Immature natural killer cell (primary cell): Measurements from ENCODE around the gene NEBL. TPM values are rescaled to one million over a fixed set of nuclear protein-coding genes. Genes with fewer than 3 reads are reported as not detected.
A peak's percentile ranks its signal among the peaks of the same experiment; 100 is the strongest.

ENCODE experiments used
- DNase-seq, 3 donors: peaks; one replicate each; pipeline ENCODE4 v3.0.0; 2022; ENCODE audit warnings: mixed read lengths in 1 of 3
- H3K27ac Mint-ChIP-seq, 6 donors: one replicate each; pipeline ENCODE4 v1.8.0; 2020; ENCODE audit warnings: mixed read lengths in 6 of 6, mild to moderate bottlenecking in 5 of 6, inconsistent platforms in 4 of 6, moderate library complexity in 3 of 6
- H3K27me3 Mint-ChIP-seq, 3 donors: one replicate each; pipeline ENCODE4 v1.8.0; 2020 to 2021; ENCODE audit warnings: low read depth in 3 of 3, mild to moderate bottlenecking in 3 of 3, mixed read lengths in 3 of 3, moderate library complexity in 3 of 3, inconsistent platforms in 1 of 3
- H3K36me3 Mint-ChIP-seq, 3 donors: one replicate each; pipeline ENCODE4 v1.8.0; 2020; ENCODE audit warnings: mixed read lengths in 3 of 3, inconsistent platforms in 2 of 3, mild to moderate bottlenecking in 2 of 3
- H3K4me1 Mint-ChIP-seq, 2 donors: one replicate each; pipeline ENCODE4 v1.8.0; 2020; ENCODE audit warnings: inconsistent platforms in 2 of 2, mild to moderate bottlenecking in 2 of 2, mixed read lengths in 2 of 2, moderate library complexity in 1 of 2
- H3K4me3 Mint-ChIP-seq, 5 donors: one replicate each; pipeline ENCODE4 v1.8.0; 2020; ENCODE audit warnings: mild to moderate bottlenecking in 5 of 5, mixed read lengths in 5 of 5, inconsistent platforms in 3 of 5, moderate library complexity in 3 of 5
- H3K9me3 Mint-ChIP-seq, 6 donors: one replicate each; pipeline ENCODE4 v1.8.0; 2020; ENCODE audit warnings: mild to moderate bottlenecking in 6 of 6, mixed read lengths in 6 of 6, inconsistent platforms in 4 of 6, moderate library complexity in 3 of 6
- polyA plus RNA-seq, 3 donors: library from polyadenylated mRNA; unstranded; fragments of 300-500 nt; fragmentation: Illumina TruSeq; gene quantifications; one replicate each; pipeline ENCODE4 v1.2.3, GENCODE V29; 2021

The NEBL gene
- polyA plus RNA-seq, 3 donors from 2014 or later: not detected

DNA sequence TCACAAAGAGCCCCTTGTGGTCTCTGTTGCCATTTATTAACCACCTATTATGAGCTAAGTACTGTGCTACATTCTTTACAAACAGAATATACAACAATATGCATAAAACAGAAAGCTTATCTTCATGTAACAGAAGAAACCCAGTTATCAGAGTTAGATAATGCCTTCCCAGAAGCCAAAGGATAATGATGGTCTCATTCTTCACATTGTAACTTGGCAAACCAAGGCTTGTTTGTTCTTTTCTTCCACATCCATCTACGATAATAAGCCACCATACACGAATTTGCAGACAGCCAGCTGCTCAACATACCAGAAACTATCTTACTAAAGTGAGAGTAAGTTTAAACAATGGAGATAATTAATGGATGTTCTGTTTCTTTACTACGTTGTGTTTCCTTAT lies 127.6 kb downstream of the NEBL start:
- H3K4me1 Mint-ChIP-seq: peaks cover 30 to 33% of the 10 kb centered on the region in 2 donors
- no peak overlapping the region for H3K27ac Mint-ChIP-seq
- peaks cover 0 to 2% (median 0%) of the 10 kb centered on the region in 3 donors for H3K27me3 Mint-ChIP-seq
- DNase-seq: no peak
- peaks cover 0 to 4% (median 0%) of the 10 kb centered on the region in 6 donors for H3K9me3 Mint-ChIP-seq
- no peaks in the 10 kb centered on the region for H3K36me3 Mint-ChIP-seq
- no peak overlapping the region for H3K4me3 Mint-ChIP-seq

DNA sequence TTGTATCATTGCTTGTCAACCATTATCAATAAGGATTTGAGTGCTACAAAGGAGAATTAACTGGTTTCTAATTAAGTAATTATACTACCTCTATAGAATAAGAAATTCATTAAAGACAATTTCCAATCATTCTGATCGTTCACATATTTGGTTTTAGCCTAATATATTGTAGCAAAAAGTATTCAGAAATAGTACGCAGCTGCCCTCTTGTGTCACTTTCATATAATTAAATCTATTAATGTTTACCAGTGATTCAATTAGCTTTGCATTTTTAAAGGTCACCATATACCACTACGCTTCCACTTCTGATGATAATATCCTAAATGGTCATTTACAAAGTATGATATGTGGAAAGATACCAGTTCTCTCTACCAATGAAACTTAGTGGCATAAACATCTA lies 128.3 kb downstream of the NEBL start:
- Mint-ChIP-seq H3K4me1 (peaks cover 30 to 33% of the 10 kb centered on the region in 2 donors), H3K9me3 (peaks cover 0 to 5% (median 0%) of the 10 kb centered on the region in 6 donors), H3K36me3 (no peaks in the 10 kb centered on the region), H3K27ac (peak overlapping the region in 1 of 6 donors; percentile 15), H3K4me3 (no peak overlapping the region), H3K27me3 (no peaks in the 10 kb centered on the region)
- peak; percentile 14 to 37 (median 27) for DNase-seq

DNA sequence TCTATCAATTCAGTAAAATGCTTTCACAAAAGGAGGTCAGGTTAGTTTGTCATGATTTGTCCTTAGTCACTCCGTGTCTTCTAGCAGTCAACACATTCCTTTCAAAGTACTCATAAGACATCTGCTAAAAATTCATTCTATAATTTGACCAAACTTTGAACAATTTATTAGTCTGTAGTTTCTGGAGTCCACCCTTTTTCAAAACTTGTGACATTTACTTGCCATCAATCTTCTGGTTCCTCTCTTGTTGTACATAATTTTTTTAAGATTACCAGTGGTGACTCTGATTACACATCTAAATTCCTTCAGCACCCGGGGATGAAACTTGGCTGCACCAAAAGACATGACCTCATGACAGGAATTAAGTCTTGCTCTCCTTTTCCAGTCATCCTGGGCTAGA lies 130.1 kb downstream of the NEBL start:
- no peak for DNase-seq
- Mint-ChIP-seq H3K9me3 (peaks cover 0 to 6% (median 0%) of the 10 kb centered on the region in 6 donors), H3K36me3 (peaks cover 0 to 5% (median 0%) of the 10 kb centered on the region in 3 donors), H3K4me3 (no peak overlapping the region), H3K27me3 (peaks cover 0 to 2% (median 0%) of the 10 kb centered on the region in 3 donors), H3K27ac (no peak overlapping the region), H3K4me1 (peaks cover 30 to 33% of the 10 kb centered on the region in 2 donors)

DNA sequence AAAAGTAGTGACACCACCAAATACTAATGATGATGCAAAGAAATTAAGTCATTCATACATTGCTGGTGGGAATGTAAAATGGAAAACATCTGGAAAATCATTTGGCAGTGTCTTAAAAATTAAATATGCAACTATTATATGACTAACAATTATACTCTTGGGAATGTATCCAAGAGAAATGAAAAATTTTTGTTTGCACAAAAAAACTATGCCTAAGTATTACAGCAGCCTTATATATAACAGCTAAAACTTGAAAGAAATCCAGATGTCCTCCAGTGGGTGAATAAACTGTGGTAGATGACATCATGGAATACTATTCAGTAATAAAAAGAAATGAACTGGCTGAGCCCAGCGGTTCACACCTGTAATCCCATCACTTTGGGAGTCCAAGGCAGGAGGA lies 132.0 kb downstream of the NEBL start:
- peaks cover 0 to 8% (median 0%) of the 10 kb centered on the region in 6 donors for H3K9me3 Mint-ChIP-seq
- H3K4me1 Mint-ChIP-seq: peaks cover 30 to 52% of the 10 kb centered on the region in 2 donors
- peaks cover 1 to 3% (median 2%) of the 10 kb centered on the region in 3 donors for H3K27me3 Mint-ChIP-seq
- H3K27ac Mint-ChIP-seq: no peak overlapping the region
- DNase-seq: no peak
- peaks cover 0 to 5% (median 0%) of the 10 kb centered on the region in 3 donors for H3K36me3 Mint-ChIP-seq
- no peak overlapping the region for H3K4me3 Mint-ChIP-seq

DNA sequence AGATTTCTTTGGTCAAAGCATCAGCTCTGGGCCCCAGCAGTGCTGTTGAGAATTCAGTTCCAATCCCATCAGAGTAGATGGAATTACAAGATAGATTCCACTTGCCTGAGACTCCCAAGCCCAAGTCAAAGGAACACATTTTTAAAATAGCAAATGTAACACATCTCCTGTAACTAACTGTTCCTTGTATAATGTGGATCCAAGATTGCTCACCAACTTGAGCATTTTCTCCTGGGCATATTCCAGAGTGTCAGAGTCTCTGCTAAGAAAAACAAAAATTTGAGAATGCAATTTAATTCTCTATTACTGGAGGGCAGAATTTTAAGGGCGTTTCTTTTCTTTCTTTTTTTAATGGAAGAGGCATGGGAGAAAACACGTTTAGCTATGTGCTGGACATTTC lies 136.7 kb downstream of the NEBL start:
- peaks cover 0 to 12% (median 6%) of the 10 kb centered on the region in 3 donors for H3K36me3 Mint-ChIP-seq
- H3K4me3 Mint-ChIP-seq: no peak overlapping the region
- DNase-seq: no peak
- H3K27me3 Mint-ChIP-seq: peaks cover 1 to 8% (median 3%) of the 10 kb centered on the region in 3 donors
- no peak overlapping the region for H3K27ac Mint-ChIP-seq
- H3K9me3 Mint-ChIP-seq: peaks cover 0 to 7% (median 0%) of the 10 kb centered on the region in 6 donors
- H3K4me1 Mint-ChIP-seq: peaks cover 4 to 20% of the 10 kb centered on the region in 2 donors

DNA sequence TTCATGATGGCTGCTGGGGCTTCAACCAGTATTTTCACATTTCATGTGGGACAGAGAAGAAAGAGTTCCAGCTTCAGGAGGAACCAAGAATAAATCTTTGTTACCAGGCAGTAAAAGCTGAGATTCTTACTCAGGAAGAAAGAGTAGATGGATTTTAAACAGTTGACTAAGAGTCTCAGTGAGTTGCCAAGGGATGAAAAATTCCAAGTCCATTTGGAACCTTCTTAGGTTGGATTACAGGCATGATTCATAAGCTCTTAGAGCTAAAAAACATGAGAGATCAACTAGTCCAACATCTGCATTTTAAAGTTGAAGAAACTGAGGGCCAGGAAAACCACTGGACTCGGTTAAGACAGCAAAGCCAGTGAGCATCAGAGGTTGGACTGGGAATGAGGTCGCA lies 148.6 kb downstream of the NEBL start:
- Mint-ChIP-seq H3K9me3 (peaks cover 15 to 30% (median 21%) of the 10 kb centered on the region in 6 donors), H3K36me3 (peaks cover 13 to 14% (median 14%) of the 10 kb centered on the region in 3 donors), H3K4me3 (no peak overlapping the region), H3K4me1 (peaks cover 21 to 33% of the 10 kb centered on the region in 2 donors), H3K27me3 (no peaks in the 10 kb centered on the region), H3K27ac (peak overlapping the region in 1 of 6 donors; percentile 46)
- no peak for DNase-seq

DNA sequence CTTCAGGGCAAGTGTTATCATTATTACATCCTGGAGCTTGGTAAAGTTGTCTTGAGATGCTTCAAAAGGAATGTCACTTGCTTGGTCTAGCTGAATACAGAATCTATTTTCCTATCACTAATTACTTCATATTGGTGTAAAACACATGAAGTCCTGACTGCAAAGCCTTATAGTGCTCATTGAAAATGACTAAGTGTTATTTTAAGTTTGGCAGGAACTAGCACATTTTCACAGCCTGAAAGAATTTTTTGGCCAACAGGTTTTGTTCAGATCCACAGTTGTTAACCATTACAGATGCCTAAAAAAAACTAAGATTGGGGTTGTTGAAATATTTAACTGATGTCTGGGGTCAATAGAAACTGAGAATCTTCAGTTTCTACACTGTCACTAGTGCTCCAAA lies 149.3 kb downstream of the NEBL start:
- peaks cover 13 to 14% (median 14%) of the 10 kb centered on the region in 3 donors for H3K36me3 Mint-ChIP-seq
- DNase-seq: no peak
- peaks cover 21 to 33% of the 10 kb centered on the region in 2 donors for H3K4me1 Mint-ChIP-seq
- H3K9me3 Mint-ChIP-seq: peaks cover 15 to 30% (median 21%) of the 10 kb centered on the region in 6 donors
- peak overlapping the region in 1 of 6 donors; percentile 56 for H3K27ac Mint-ChIP-seq
- no peaks in the 10 kb centered on the region for H3K27me3 Mint-ChIP-seq
- peak overlapping the region in 1 of 5 donors; percentile 6 for H3K4me3 Mint-ChIP-seq

DNA sequence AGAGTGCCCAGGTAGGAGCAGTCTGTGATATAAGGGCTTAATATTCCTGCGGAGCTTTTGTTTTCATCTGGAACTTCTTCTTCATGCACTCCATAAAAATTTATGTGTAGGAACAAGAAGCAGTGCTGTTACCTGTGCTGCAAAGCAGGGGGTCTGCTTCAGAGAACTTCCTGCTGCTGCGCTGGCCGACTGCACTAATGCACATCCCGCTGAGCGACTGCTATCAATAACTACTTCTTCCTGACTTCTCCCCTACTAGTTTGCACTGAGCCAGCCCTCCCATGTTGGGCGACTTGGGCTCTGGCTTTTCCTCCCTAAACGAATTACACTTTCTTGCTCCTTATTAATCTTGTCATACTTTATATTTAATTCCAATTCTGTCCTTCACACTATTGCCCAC lies 150.3 kb downstream of the NEBL start:
- no peak for DNase-seq
- peaks cover 15 to 30% (median 21%) of the 10 kb centered on the region in 6 donors for H3K9me3 Mint-ChIP-seq
- no peak overlapping the region for H3K27ac Mint-ChIP-seq
- peaks cover 14 to 16% (median 15%) of the 10 kb centered on the region in 3 donors for H3K36me3 Mint-ChIP-seq
- peaks cover 22 to 34% of the 10 kb centered on the region in 2 donors for H3K4me1 Mint-ChIP-seq
- no peak overlapping the region for H3K4me3 Mint-ChIP-seq
- peaks cover 0 to 2% (median 0%) of the 10 kb centered on the region in 3 donors for H3K27me3 Mint-ChIP-seq

DNA sequence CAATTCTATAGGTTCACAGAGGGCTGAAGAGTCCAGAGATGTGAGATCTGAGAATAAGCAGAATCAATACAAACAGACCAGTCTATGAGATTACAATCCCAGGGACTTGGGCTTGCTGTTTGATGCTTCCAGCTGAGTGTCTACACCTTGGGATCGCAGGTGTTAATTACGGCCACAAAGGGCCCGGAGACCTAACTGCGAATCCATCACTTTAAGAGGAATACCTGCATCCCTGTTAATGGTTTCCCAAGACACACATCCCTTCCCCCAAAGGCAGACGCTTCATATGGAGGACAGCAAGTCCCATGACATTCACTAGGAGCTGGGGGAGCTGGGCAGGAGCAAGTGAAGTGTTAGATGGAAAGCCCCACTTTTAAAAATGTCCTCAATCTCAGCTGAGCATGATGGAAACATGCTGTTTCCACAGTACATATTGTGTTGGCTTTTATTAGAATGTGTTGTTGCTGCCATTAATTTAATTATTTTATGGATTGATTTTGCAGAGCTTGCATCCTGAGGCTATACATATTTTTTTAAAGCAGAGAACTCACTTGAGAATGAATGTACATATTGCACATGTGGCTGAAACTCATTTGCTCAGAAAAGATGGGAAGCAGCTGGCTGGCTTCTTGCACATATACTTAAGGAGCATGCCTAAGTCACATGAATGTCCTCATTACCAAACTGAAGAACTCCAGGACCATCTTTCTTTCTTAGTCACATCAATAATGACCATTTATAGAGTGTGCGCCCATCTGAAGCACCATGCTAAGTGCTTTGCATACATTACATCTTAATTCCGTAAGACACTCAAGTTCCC lies 151.3 kb downstream of the NEBL start:
- Mint-ChIP-seq H3K36me3 (peaks cover 12 to 16% (median 16%) of the 10 kb centered on the region in 3 donors), H3K4me3 (no peak overlapping the region), H3K4me1 (peaks cover 28 to 39% of the 10 kb centered on the region in 2 donors), H3K27ac (no peak overlapping the region), H3K27me3 (peaks cover 0 to 3% (median 0%) of the 10 kb centered on the region in 3 donors), H3K9me3 (peaks cover 12 to 24% (median 16%) of the 10 kb centered on the region in 6 donors)
- no peak for DNase-seq

DNA sequence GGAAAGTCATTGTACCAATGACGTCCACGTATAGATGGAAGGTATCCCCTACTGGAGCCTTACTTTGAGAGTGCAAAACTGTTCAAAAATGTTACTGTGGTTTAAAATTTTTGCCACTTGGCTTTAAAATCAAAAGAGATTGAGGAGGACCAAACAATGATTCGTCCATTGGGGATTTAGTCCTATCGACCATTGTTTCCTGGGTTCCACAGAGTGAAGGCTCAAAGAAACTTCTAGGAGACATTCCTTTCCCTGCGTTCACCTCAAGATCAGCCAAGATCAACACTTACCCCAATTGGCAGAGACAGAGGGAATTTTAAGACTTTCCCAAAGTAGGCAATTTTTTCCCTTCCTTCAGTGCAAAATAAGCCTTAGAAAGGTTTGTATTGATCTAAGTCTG lies 152.3 kb downstream of the NEBL start:
- Mint-ChIP-seq H3K27me3 (peaks cover 0 to 3% (median 0%) of the 10 kb centered on the region in 3 donors), H3K4me1 (peaks cover 28 to 38% of the 10 kb centered on the region in 2 donors), H3K36me3 (peaks cover 2 to 7% (median 7%) of the 10 kb centered on the region in 3 donors), H3K27ac (no peak overlapping the region), H3K9me3 (peaks cover 2 to 15% (median 7%) of the 10 kb centered on the region in 6 donors), H3K4me3 (no peak overlapping the region)
- DNase-seq: no peak

DNA sequence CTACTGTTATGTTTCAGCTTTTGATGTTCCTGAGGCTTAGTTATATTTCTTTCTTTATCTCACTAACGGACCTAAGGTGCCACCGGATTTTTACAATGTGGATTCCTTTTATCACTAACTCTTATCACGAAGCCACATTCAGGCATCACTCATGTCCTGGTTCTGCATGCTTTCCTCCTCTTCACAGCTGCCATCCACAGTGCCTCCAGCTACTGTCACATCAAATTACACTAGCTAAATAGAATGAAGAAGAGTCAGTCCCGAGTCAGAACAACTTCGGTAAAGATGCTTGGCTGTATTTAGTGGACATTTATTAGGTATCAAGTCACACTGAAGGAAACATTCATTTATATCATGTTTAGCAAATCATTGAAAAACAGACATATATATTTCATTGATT lies 153.2 kb downstream of the NEBL start:
- Mint-ChIP-seq H3K4me1 (peaks cover 25 to 29% of the 10 kb centered on the region in 2 donors), H3K27me3 (peaks cover 0 to 4% (median 3%) of the 10 kb centered on the region in 3 donors), H3K36me3 (peaks cover 0 to 4% (median 4%) of the 10 kb centered on the region in 3 donors), H3K27ac (no peak overlapping the region), H3K9me3 (peaks cover 0 to 6% (median 0%) of the 10 kb centered on the region in 6 donors), H3K4me3 (no peak overlapping the region)
- DNase-seq: no peak

DNA sequence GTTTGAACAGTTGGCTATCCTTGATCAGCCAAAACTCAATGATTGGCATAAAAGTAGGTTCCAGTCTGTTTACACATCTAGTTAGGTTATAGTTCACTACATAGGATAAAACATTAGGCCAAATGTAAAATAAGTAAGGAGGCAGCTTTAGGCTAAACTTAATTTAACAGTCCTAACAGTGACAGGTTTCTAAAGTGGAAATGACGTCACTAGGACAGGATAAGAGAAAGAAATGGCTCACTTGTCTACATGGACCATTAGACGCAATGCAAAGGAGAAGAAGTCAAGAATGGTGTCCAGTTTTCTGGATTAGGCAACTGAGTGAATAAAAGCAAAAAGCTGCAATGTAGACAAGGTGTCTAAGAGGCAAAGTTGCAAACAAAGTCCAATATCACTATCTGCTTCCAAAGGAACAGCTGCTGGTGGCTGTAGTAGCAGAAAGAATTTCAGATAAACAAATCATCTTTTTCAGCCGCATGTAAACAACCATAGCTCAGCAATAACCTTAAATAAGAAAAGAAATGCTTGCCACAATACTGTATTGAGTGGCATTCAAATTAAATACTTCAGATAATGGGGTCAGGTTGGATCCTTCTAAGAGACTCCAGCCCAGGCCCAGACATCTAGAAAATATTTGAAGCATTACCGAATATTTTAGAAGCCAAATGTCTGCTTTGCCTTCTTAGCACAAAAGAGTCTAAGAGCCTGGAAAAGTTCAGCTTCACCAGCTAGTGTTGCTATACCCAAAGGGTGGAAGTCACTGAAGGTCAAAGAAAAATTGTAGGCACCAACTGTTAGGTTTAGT lies 154.2 kb downstream of the NEBL start:
- Mint-ChIP-seq H3K9me3 (peaks cover 0 to 5% (median 0%) of the 10 kb centered on the region in 6 donors), H3K36me3 (peaks cover 0 to 4% (median 4%) of the 10 kb centered on the region in 3 donors)

DNA sequence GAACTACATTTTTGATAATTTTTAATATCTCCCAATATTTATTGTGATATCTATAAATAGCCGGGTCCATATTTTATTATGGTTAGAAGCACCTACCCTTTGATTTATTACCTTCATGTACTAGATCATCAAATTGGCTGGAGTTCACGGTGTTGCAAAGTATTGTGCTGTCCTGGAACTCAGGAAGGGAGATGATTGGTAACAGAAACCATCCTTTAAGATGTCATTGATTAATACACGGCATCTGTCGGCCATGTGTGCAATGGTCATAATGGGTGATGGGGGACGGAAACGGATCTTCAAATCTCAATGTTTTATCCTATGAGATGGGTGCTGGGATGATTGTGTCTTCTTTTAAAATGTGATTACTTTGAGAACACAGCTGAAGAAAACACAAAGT lies 157.0 kb downstream of the NEBL start:
- H3K27me3 Mint-ChIP-seq: peaks cover 2 to 4% (median 4%) of the 10 kb centered on the region in 3 donors
- no peak overlapping the region for H3K4me3 Mint-ChIP-seq
- H3K9me3 Mint-ChIP-seq: no peaks in the 10 kb centered on the region
- DNase-seq: no peak
- H3K36me3 Mint-ChIP-seq: peaks cover 0 to 4% (median 4%) of the 10 kb centered on the region in 3 donors
- H3K27ac Mint-ChIP-seq: no peak overlapping the region
- H3K4me1 Mint-ChIP-seq: peaks cover 6 to 7% of the 10 kb centered on the region in 2 donors

More for the DNA sequence above, 154.2 kb downstream of the NEBL start:
- no peak for DNase-seq
- Mint-ChIP-seq H3K4me1 (peaks cover 17 to 19% of the 10 kb centered on the region in 2 donors), H3K27me3 (peaks cover 2 to 4% (median 3%) of the 10 kb centered on the region in 3 donors), H3K27ac (no peak overlapping the region), H3K4me3 (no peak overlapping the region)
